SK-N-SH (cell line): ENCODE results near the gene EAPP. TPM values are rescaled to one million over a fixed set of nuclear protein-coding genes. Genes with fewer than 3 reads are reported as not detected.
"Not testable (repeated sequence)": the region's sequence is repeated elsewhere in the genome, so short reads cannot be mapped to it uniquely, and the experiment has no call there.

Experiments
- CTCF ChIA-PET: fragments of 300-600, 350-600 bp; formaldehyde crosslinking; extraction: SDS; loops from one replicate; lab custom pipeline; 2021; lab: Yijun Ruan, JAX
- POLR2A ChIA-PET: fragments of 350-600 bp; sonication (Branson Sonifier 250); formaldehyde crosslinking; extraction: SDS; loops from one replicate; lab custom pipeline; 2020; ENCODE audit warnings: antibody characterized with exemption, inconsistent platforms; lab: Yijun Ruan, JAX
- DNase-seq: peaks from one replicate; pipeline ENCODE4 v3.0.0; 2012
- H2AFZ ChIP-seq: fragments of 200-600 bp; sonication (generic); 2 replicates; pipeline ENCODE4 v1.8.1; 2016; ENCODE audit warnings: antibody characterized with exemption, mild to moderate bottlenecking, low read depth
- H3F3A ChIP-seq: fragments of 200-600 bp; sonication (generic); replicated peaks from 2 replicates; pipeline ENCODE3; 2016; ENCODE audit warnings: antibody characterized with exemption, mild to moderate bottlenecking; ENCODE audit not compliant: insufficient read depth
- H3K27ac ChIP-seq, 2 experiments: fragments of 200-500 bp in 1 of 2; fragments of 200-600 bp in 1 of 2; sonication (Bioruptor generic) in 1 of 2; sonication (generic), shearing (Covaris generic) in 1 of 2; 2 replicates each; pipeline versions ENCODE4 v1.5.1 to v1.6.1; 2014 to 2016; ENCODE audit warnings: low read depth in 2 of 2, inconsistent platforms in 1 of 2, low read length in 1 of 2, mild to moderate bottlenecking in 1 of 2, mixed read lengths in 1 of 2
- H3K27me3 ChIP-seq: fragments of 200-600 bp; sonication (generic), shearing (Covaris generic); 2 replicates; pipeline ENCODE4 v1.6.1; 2016; ENCODE audit warnings: mixed run types; ENCODE audit not compliant: insufficient read depth
- H3K36me3 ChIP-seq, 2 experiments: fragments of 200-500 bp in 1 of 2; fragments of 200-600 bp in 1 of 2; sonication (Bioruptor generic) in 1 of 2; sonication (generic) in 1 of 2; replicated peaks in 1 of 2; 2 replicates each; pipeline versions ENCODE3 to v1.5.1; 2014 to 2016; ENCODE audit warnings: low read length in 1 of 2, mild to moderate bottlenecking in 1 of 2; ENCODE audit not compliant: insufficient read depth in 2 of 2, control insufficient read depth in 1 of 2
- H3K4me1 ChIP-seq, 2 experiments: fragments of 200-500 bp in 1 of 2; fragments of 200-600 bp in 1 of 2; sonication (Bioruptor generic) in 1 of 2; sonication (generic), shearing (Covaris generic) in 1 of 2; 2 replicates each; pipeline versions ENCODE4 v1.5.1 to v1.6.1; 2014 to 2016; ENCODE audit warnings: low read depth in 1 of 2, low read length in 1 of 2, mixed run types in 1 of 2; ENCODE audit not compliant: insufficient read depth in 2 of 2, control insufficient read depth in 1 of 2
- H3K4me2 ChIP-seq: fragments of 200-600 bp; sonication (generic), shearing (Covaris generic); 2 replicates; pipeline ENCODE4 v1.6.1; 2017; ENCODE audit warnings: mixed run types
- H3K4me3 ChIP-seq, 2 experiments: fragments of 200-500 bp in 1 of 2; fragments of 200-600 bp in 1 of 2; sonication (Bioruptor generic) in 1 of 2; sonication (generic), shearing (Covaris generic) in 1 of 2; 2 replicates each; pipeline versions ENCODE4 v1.5.1 to v1.8.1; 2014 to 2016; ENCODE audit warnings: low read depth in 2 of 2, inconsistent platforms in 1 of 2, low read length in 1 of 2, mild to moderate bottlenecking in 1 of 2, mixed read lengths in 1 of 2, moderate library complexity in 1 of 2
- H3K79me2 ChIP-seq: fragments of 200-600 bp; sonication (generic); 2 replicates; pipeline ENCODE4 v1.8.1; 2017; ENCODE audit warnings: mild to moderate bottlenecking; ENCODE audit not compliant: insufficient read depth
- H3K9ac ChIP-seq: fragments of 200-600 bp; sonication (generic); 2 replicates; pipeline ENCODE4 v1.6.1; 2017; ENCODE audit warnings: mixed run types
- H3K9me2 ChIP-seq: fragments of 200-600 bp; sonication (generic); 2 replicates; pipeline ENCODE4 v1.6.1; 2017; ENCODE audit warnings: mixed run types
- H3K9me3 ChIP-seq: fragments of 200-600 bp; sonication (generic); 2 replicates; pipeline ENCODE4 v1.6.1; 2017; ENCODE audit warnings: mixed run types, mild to moderate bottlenecking, moderate library complexity
- H4K20me1 ChIP-seq: fragments of 200-600 bp; sonication (generic); 2 replicates; pipeline ENCODE4 v1.6.1; 2017; ENCODE audit warnings: mild to moderate bottlenecking, mixed run types; ENCODE audit not compliant: insufficient read depth
- EZH2phosphoT487 ChIP-seq: fragments of 200-600 bp; sonication (generic); IDR thresholded peaks from 2 replicates; pipeline ENCODE4 v1.6.1; 2017; ENCODE audit warnings: low read depth, mixed run types, mild to moderate bottlenecking, antibody characterized with exemption, moderate library complexity, borderline replicate concordance
- FOXM1 ChIP-seq: IDR thresholded peaks from 2 replicates; pipeline ENCODE4 v1.4.0; 2012; ENCODE audit warnings: low read depth, mild to moderate bottlenecking
- SIN3A ChIP-seq: IDR thresholded peaks from 2 replicates; pipeline ENCODE4 v1.6.1; 2012; ENCODE audit warnings: low read depth, mild to moderate bottlenecking, low read length, moderate library complexity, borderline replicate concordance
- SMC3 ChIP-seq: IDR thresholded peaks from 2 replicates; pipeline ENCODE4 v1.6.1; 2012; ENCODE audit warnings: low read depth, low read length, improper control_type of control experiment
- TAF1 ChIP-seq: IDR thresholded peaks from 2 replicates; pipeline ENCODE4 v1.6.1; 2012; ENCODE audit warnings: low read depth, mild to moderate bottlenecking, low read length, moderate library complexity, borderline replicate concordance
- WGBS: methylation state at CpG from one replicate; pipeline ENCODE4 v1.1.6; 2017; ENCODE audit warnings: low lambda C conversion rate; 5-methylcytosine and 5-hydroxymethylcytosine counted together
- polyA plus RNA-seq, 3 experiments: library from polyadenylated mRNA; depleted of rRNA; stranded (reverse); fragments of >200 nt; gene quantifications; 2 replicates each; pipeline ENCODE4 v1.2.3, GENCODE V29; 2012
- TF ChIP-seq, protein P1 (sequence below): fragments of 150-350 bp; IDR thresholded peaks from 2 replicates; pipeline ENCODE4 v1.6.1; 2017; ENCODE audit warnings: antibody characterized with exemption, low read length, low read depth, borderline replicate concordance
- TF ChIP-seq, protein P2 (sequence below): fragments of 150-350 bp; IDR thresholded peaks from 2 replicates; pipeline ENCODE4 v1.6.1; 2016; ENCODE audit warnings: mild to moderate bottlenecking, low read depth, low read length
- TF ChIP-seq, protein P3 (sequence below): IDR thresholded peaks from 2 replicates; pipeline ENCODE4; 2012

Gene EAPP
- polyA plus RNA-seq, 1 of the 3 experiments (the other 2 are of a cell fraction), result 30.0 TPM

DNA sequence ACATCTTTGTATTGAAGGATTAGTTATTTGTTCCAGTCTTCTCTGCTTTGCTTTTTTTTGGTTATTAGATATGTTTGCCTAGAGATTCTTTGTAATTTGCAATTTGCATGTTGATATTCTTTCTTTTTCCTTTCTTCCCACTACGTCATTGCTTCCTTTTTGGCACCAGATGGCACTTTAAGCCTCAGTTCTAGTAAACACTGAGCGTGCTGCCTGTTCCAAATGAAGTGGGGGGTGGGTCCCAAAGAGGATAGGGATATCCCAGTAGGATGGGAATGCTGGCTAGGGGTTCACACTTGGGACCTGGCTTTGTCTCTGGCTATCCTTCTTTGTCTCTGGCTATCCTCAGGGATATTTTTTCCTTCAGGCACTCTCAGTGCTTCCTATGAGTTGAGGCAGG, 17.0 kb downstream of the EAPP start:
- H3K4me3 ChIP-seq, result no peak overlapping the region
- no peak overlapping the region for H3K9ac ChIP-seq
- DNase-seq, result no peak
- ChIA-PET CTCF (interaction anchor here (1.5 kb wide), 1 partner anchor 190 kb away, joined by 4 read pairs; no protein-coding TSS in a partner anchor), POLR2A (no interaction called here)
- TF ChIP-seq, protein P1, sequence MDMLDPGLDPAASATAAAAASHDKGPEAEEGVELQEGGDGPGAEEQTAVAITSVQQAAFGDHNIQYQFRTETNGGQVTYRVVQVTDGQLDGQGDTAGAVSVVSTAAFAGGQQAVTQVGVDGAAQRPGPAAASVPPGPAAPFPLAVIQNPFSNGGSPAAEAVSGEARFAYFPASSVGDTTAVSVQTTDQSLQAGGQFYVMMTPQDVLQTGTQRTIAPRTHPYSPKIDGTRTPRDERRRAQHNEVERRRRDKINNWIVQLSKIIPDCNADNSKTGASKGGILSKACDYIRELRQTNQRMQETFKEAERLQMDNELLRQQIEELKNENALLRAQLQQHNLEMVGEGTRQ, result no peak
- TF ChIP-seq SMC3 (no peak), TAF1 (no peak), EZH2phosphoT487 (no peak), FOXM1 (no peak), SIN3A (no peak)
- TF ChIP-seq, protein P2, sequence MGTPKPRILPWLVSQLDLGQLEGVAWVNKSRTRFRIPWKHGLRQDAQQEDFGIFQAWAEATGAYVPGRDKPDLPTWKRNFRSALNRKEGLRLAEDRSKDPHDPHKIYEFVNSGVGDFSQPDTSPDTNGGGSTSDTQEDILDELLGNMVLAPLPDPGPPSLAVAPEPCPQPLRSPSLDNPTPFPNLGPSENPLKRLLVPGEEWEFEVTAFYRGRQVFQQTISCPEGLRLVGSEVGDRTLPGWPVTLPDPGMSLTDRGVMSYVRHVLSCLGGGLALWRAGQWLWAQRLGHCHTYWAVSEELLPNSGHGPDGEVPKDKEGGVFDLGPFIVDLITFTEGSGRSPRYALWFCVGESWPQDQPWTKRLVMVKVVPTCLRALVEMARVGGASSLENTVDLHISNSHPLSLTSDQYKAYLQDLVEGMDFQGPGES, result no peak
- TF ChIP-seq, protein P3, sequence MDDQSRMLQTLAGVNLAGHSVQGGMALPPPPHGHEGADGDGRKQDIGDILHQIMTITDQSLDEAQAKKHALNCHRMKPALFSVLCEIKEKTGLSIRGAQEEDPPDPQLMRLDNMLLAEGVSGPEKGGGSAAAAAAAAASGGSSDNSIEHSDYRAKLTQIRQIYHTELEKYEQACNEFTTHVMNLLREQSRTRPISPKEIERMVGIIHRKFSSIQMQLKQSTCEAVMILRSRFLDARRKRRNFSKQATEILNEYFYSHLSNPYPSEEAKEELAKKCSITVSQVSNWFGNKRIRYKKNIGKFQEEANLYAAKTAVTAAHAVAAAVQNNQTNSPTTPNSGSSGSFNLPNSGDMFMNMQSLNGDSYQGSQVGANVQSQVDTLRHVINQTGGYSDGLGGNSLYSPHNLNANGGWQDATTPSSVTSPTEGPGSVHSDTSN, result no peak
- H3K79me2 ChIP-seq, result no peaks in the 10 kb centered on the region
- H3K4me2 ChIP-seq, result no peak overlapping the region
- H3K36me3 ChIP-seq, result peaks cover 35 to 76% of the 10 kb centered on the region in 2 experiments
- peaks cover 8% of the 10 kb centered on the region for H3F3A ChIP-seq
- no peaks in the 10 kb centered on the region for H3K4me1 ChIP-seq
- H3K27me3 ChIP-seq, result no peaks in the 10 kb centered on the region
- H4K20me1 ChIP-seq, result no peaks in the 10 kb centered on the region
- no peaks in the 10 kb centered on the region for H3K9me2 ChIP-seq
- no peaks in the 10 kb centered on the region for H3K9me3 ChIP-seq
- WGBS, result 97% methylated on average over 2 of the region's 2 CpGs
- no peak overlapping the region for H3K27ac ChIP-seq
- no peak overlapping the region for H2AFZ ChIP-seq

DNA sequence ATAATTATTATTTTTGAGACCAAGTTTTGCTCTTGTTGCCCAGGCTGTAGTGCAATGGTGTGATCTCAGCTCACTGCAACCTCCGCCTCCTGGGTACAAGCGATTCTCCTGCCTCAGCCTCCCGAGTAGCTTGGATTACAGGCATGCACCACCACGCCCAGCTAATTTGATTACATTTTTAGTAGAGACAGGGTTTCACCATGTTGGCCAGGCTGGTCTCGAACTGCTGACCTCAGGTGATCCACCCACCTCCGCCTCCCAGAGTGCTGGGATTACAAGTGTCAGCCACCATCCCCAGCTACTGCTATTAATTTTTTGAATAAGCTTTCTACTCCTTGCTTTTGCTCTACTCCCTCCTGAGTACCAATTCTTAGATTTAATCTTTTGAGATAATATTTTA, 18.4 kb downstream of the EAPP start:
- H3K4me3 ChIP-seq, H3K4me2 ChIP-seq, H3K4me1 ChIP-seq, H3K27ac ChIP-seq, DNase-seq, H4K20me1 ChIP-seq, H3K9ac ChIP-seq, POLR2A ChIA-PET, H3K9me2 ChIP-seq, H3F3A ChIP-seq, H2AFZ ChIP-seq, H3K9me3 ChIP-seq, H3K79me2 ChIP-seq, H3K27me3 ChIP-seq: not testable (repeated sequence)
- 99% methylated on average over 6 of the region's 6 CpGs for WGBS
- CTCF ChIA-PET, result interaction anchor here (1.2 kb wide), 1 partner anchor 189 kb away, joined by 4 read pairs; no protein-coding TSS in a partner anchor
- H3K36me3 ChIP-seq, result peaks cover 31 to 77% of the 10 kb centered on the region in 2 experiments

DNA sequence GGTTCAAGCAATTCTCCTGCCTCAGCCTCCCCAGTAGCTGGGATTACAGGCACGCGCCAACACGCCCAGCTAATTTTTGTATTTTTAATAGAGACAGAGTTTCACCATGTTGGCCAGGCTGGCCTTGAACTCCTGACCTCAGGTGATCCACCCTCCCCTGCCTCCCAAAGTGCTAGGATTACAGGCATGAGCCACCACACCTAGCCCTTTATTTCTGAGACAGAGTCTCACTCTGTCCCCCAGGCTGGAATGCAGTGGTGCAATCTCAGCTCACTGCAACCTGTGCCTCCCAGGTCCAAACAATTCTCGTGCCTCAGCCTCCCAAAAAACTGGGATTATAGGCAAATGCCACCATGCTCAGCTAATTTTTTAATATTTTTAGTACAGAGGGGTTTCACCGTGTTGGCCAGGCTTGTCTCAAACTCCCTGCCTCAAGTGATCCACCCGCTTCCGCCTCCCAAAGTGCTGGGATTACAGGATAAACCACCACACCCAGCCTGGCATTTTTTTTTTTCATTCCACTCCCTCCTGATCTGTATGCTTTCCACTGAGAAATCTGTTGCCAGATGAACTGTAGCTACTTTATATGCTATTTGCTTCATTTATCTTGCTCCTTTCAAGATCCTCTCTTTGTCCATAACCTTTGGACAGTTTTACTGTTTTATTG, 19.1 kb downstream of the EAPP start:
- 96% methylated on average over 7 of the region's 7 CpGs for WGBS
- H3K27ac ChIP-seq, H3K9me2 ChIP-seq, H3K4me2 ChIP-seq, H3K9me3 ChIP-seq, H3K4me3 ChIP-seq, H3K9ac ChIP-seq, H2AFZ ChIP-seq, DNase-seq, H4K20me1 ChIP-seq, H3K4me1 ChIP-seq, H3F3A ChIP-seq, H3K27me3 ChIP-seq, H3K79me2 ChIP-seq: not testable (repeated sequence)
- POLR2A ChIA-PET, result interaction anchor here (0.7 kb wide), 1 partner anchor 80 kb away, joined by 4 read pairs; no protein-coding TSS in a partner anchor
- CTCF ChIA-PET, result interaction anchor here (1.0 to 1.2 kb wide), 2 partner anchors 12 to 189 kb away, joined by 3 to 4 read pairs; no protein-coding TSS in a partner anchor
- peaks cover 31 to 74% of the 10 kb centered on the region in 2 experiments for H3K36me3 ChIP-seq
